Esophagus (tissue), 2 donors: ENCODE measurements around the gene EIF2S1. TPM values are rescaled to one million over a fixed set of nuclear protein-coding genes. Genes with fewer than 3 reads are reported as not detected.
"Not testable (repeated sequence)": the region's sequence is repeated elsewhere in the genome, so short reads cannot be mapped to it uniquely, and the experiment has no call there.

Experiments used
- H3K27ac ChIP-seq, 2 donors: one replicate each; pipeline ENCODE4 v1.5.1; 2013; ENCODE audit warnings: low read depth in 2 of 2, mild to moderate bottlenecking in 2 of 2, inconsistent platforms in 1 of 2, low read length in 1 of 2, moderate library complexity in 1 of 2
- H3K27me3 ChIP-seq, 2 donors: one replicate each; pipeline ENCODE4 v1.6.1; 2013; ENCODE audit warnings: low read length in 2 of 2, control low read depth in 1 of 2, mild to moderate bottlenecking in 1 of 2; ENCODE audit not compliant: insufficient read depth in 2 of 2, control insufficient read depth in 1 of 2
- H3K36me3 ChIP-seq, 2 donors: one replicate each; pipeline ENCODE4 v1.6.1; 2013; ENCODE audit warnings: low read length in 1 of 2; ENCODE audit not compliant: control insufficient read depth in 2 of 2, insufficient read depth in 2 of 2
- H3K4me1 ChIP-seq, 2 donors: one replicate each; pipeline ENCODE4 v1.6.1; 2013; ENCODE audit warnings: low read length in 1 of 2; ENCODE audit not compliant: control insufficient read depth in 2 of 2, insufficient read depth in 2 of 2
- H3K4me3 ChIP-seq, 2 donors: one replicate each; pipeline ENCODE4 v1.5.1; 2013; ENCODE audit warnings: low read length in 2 of 2, mild to moderate bottlenecking in 2 of 2, low read depth in 1 of 2, moderate library complexity in 1 of 2
- H3K9me3 ChIP-seq, 2 donors: one replicate each; pipeline ENCODE4 v1.6.1; 2013; ENCODE audit warnings: mild to moderate bottlenecking in 2 of 2, low read depth in 1 of 2, low read length in 1 of 2, moderate library complexity in 1 of 2; ENCODE audit not compliant: control insufficient read depth in 2 of 2, insufficient read depth in 1 of 2
- WGBS, 2 donors: extraction: QIAGEN DNeasy Blood & Tissue Kit; methylation state at CpG; one replicate each; pipeline ENCODE4 v1.1.7; 2013; 5-methylcytosine and 5-hydroxymethylcytosine counted together
- polyA plus RNA-seq, 2 donors: library from polyadenylated mRNA; stranded (reverse); fragments of 200-250 nt; gene quantifications; one replicate each; pipeline ENCODE4 v1.2.3, GENCODE V29; 2013
- donor health status: healthy with polysubstance abuse.
- donor health status: Bipolar disorder and iron deficiency.

The EIF2S1 gene
- polyA plus RNA-seq: 10 to 100 TPM; 20.4 to 95.9 TPM

DNA sequence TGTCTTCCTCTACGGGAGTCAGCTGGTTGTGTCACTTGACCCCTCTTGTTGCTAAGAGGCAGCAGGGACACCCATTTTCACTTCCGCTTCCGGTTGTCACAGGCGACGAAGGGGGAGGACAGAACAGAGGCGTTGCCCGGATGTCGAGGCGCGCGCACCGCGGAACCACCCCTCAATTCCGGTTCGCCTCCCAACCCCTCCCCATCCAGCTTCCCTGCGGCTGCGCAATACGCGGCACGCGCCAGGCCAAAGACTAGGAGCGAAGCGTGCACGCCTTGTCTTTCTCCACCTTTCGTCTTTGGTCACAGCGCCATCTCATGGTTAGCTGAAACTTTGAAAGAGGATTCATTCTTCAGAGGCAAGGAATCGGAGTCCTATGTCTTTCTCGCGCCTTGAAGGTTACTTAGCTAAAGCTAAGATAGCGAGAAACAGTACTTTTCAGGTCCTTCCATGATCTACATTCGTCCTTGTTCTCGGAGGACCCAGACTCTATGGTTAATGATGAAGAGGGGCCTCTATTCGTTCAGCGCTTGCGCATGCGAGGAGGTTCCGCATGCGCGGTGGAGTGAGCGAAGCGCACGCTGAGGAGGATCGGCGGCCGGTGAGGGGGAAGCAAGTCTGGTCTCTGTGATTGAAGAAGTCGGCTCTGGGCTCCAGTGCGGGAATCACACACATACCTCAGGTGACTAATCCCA is at the start of gene EIF2S1, which contains the start of gene ATP6V1D:
Gene EIF2S1 (plus strand): TSS at position 554 of the 695 bp plus-strand sequence. CDS start 4,440 bp downstream, outside the sequence.
Gene ATP6V1D (minus strand): TSS at position 30 of the 695 bp plus-strand sequence. CDS start 106 bp downstream, outside the sequence.
- Histone ChIP-seq H3K27me3 (no peaks in the 10 kb centered on the region), H3K36me3 (no peaks in the 10 kb centered on the region), H3K4me1 (no peaks in the 10 kb centered on the region), H3K27ac (peak within 1 kb of the TSS; percentile 89 to 94), H3K4me3 (peak within 1 kb of the TSS; percentile 94 to 99), H3K9me3 (no peaks in the 10 kb centered on the region)
- 0% methylated on average over 47 of the region's 47 CpGs for WGBS, 2 donors

DNA sequence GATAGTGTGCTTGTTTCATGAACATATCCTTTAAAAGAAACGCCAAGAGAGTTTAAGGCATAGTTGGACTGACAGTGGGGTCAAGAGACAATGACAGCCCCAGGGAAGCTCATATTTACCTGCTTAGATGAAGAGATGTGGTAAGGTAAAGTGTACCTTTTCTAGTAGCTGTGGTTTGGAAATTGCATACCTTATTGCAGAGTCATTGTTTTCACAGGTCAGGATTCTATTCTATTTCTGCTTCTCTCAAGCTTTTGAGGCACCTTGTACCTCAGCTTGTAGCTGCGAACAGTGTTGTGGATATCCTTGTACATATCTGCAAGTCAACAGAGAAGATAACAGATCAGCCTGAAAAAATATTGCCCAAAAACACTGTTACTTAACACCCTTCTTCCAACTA is 48.3 kb upstream of the EIF2S1 start:
- H3K9me3 ChIP-seq: no peaks in the 10 kb centered on the region
- H3K4me3 ChIP-seq: no peak overlapping the region
- H3K4me1 ChIP-seq: no peaks in the 10 kb centered on the region
- no peaks in the 10 kb centered on the region for H3K36me3 ChIP-seq
- 94 to 97% methylated on average over 2 of the region's 2 CpGs for WGBS, 2 donors
- H3K27ac ChIP-seq: no peak overlapping the region
- H3K27me3 ChIP-seq: no peaks in the 10 kb centered on the region

DNA sequence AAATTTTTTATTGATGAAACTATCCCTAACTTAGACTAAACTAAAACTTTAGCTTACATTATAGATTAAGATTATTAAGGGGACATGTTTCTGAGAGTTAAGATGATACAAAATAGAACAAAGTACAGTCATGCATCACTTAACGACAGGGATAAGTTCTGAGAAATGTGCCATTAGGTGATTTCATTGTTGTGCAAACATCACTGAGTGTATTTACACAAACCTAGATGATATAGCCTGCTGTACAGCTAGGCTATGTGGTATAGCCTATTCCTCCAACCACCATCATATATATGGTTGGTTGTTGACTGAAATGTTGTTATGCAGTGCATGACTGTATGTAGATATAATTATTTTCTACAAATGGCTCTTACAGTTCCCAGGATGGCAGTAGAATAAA is 47.0 kb upstream of the EIF2S1 start:
- Histone ChIP-seq H3K36me3 (no peaks in the 10 kb centered on the region), H3K27ac (no peak overlapping the region), H3K27me3 (no peaks in the 10 kb centered on the region), H3K4me3 (no peak overlapping the region), H3K4me1 (no peaks in the 10 kb centered on the region), H3K9me3 (no peaks in the 10 kb centered on the region)
- 60 to 78% methylated on average over 1 of the region's 1 CpG for WGBS, 2 donors

DNA sequence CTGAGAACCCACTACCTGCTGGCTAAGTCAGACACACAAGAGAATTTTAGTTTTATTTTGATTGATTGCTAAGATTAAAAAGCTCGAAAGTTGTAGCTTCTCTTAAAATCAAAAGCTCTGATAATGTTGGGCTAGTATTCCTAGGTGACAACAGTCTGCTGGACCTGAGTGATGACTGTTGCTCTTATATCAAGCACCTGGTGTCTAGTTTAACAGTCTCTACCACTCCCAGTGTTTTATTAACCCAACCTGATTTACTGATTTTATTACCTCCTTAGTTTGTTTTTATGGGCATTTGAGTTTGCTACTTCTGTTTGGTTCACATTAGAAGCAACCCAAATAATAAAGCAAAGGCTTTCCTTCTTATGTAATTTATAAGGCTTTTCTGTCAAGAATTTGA is 42.3 kb upstream of the EIF2S1 start:
- no peaks in the 10 kb centered on the region for H3K4me1 ChIP-seq
- H3K27ac ChIP-seq: no peak overlapping the region
- peaks cover 2 to 3% of the 10 kb centered on the region in 2 donors for H3K36me3 ChIP-seq
- 59 to 74% methylated on average over 1 of the region's 1 CpG for WGBS, 2 donors
- H3K4me3 ChIP-seq: no peak overlapping the region
- no peaks in the 10 kb centered on the region for H3K9me3 ChIP-seq
- no peaks in the 10 kb centered on the region for H3K27me3 ChIP-seq

DNA sequence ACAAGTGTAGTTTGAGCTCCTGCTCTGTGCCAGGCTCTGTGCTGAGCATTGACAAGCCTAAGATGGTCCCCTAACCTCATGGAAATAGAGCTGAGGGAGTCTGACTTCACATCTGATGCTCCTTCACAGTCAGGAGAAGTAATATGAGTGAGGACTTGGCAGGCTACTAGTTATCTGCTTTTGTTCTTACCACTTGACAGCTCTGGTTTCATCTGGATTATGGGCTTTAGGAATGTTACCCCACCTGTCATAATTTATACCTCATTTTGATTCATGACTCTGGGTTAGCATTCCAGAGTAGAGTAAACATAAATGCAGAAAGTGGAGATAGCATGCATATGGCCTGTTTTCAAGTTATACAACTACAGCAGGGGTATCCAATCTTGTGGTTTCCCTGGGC is 41.0 kb upstream of the EIF2S1 start:
- Histone ChIP-seq H3K36me3 (peaks cover 2 to 3% of the 10 kb centered on the region in 2 donors), H3K4me1 (no peaks in the 10 kb centered on the region), H3K27ac (no peak overlapping the region), H3K9me3 (no peaks in the 10 kb centered on the region), H3K27me3 (no peaks in the 10 kb centered on the region), H3K4me3 (no peak overlapping the region)

DNA sequence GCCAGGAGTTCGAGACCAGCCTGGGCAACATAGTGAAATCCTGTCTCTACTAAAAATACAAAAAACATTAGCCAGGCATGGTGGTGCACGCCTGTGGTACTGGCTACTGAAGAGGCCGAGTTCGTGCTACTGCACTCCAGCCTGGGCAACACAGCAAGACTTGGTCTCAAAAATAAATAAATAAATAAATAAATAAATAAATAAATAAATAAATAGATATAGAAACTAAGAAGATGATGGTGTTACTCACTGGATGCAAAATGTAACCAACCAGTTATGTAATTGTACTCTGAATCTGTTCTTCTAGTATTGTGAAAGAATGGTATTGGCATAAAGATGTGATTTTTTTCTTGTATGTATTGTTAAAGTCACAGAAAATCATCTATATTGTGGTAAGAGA is 30.5 kb upstream of the EIF2S1 start:
- not testable (repeated sequence) for H3K4me1 ChIP-seq, H3K36me3 ChIP-seq, H3K4me3 ChIP-seq, H3K27ac ChIP-seq, H3K9me3 ChIP-seq, H3K27me3 ChIP-seq
- WGBS, 2 donors: 97 to 100% methylated on average over 4 of the region's 4 CpGs

DNA sequence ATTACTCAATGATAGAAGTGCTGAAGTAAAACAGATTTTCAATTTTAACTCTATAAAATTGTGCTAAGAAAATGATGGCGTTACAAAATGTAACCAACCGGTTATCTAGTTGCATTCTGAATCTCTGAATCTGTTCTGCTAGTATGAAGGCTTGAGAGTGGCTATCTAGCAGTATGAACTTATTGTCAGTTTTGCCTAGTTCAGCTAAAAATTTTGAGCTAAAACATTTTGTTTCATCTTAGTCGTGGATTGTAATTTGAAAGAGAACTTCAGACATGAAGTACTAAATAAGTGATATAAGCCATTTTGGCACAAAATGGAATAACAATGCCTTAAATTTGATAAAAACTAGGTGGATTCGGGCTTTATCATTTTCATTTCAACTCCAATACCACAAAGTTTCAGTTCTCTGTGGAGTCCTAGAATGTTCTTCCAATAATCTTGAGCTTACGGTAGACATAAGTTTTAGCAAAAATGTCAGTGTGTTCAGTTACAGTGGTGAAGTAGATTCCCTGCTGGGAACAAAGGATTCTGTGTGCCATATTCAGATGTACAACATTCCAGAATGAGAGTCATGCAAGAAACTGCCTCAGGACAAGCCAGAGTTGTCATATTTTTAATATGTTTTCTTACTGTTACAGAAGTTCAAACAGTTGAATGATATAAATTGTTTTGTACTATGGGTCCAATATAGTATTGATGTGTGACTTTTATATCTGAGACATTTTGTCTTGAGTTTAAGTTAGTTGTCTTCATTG is 28.6 kb upstream of the EIF2S1 start:
- no peaks in the 10 kb centered on the region for H3K9me3 ChIP-seq
- no peak overlapping the region for H3K27ac ChIP-seq
- WGBS, 2 donors: 92% methylated on average over 5 of the region's 5 CpGs
- no peaks in the 10 kb centered on the region for H3K27me3 ChIP-seq
- H3K4me1 ChIP-seq: no peaks in the 10 kb centered on the region
- no peak overlapping the region for H3K4me3 ChIP-seq
- H3K36me3 ChIP-seq: peaks cover 2 to 5% of the 10 kb centered on the region in 2 donors

DNA sequence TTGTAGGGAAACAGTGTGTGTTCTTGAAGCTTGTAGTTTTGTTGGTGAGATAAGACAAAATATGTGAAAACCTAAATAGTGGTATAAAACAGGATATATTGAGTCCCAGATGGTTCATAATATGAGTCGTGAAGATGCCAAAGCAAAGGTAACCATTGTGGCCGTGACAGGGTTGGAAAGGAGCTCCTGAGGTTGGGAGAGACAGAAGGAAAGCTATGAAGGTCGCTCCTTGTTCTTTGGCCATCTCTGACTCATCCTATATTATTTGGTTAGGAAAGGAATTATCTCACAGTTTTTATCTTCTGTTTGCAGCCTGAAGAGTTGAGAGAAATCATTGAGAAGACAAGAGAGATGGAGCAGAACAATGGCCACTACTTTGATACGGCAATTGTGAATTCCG is 27.7 kb upstream of the EIF2S1 start:
- 97 to 98% methylated on average over 5 of the region's 5 CpGs for WGBS, 2 donors
- Histone ChIP-seq H3K4me3 (no peak overlapping the region), H3K36me3 (peaks cover 2 to 9% of the 10 kb centered on the region in 2 donors), H3K9me3 (no peaks in the 10 kb centered on the region), H3K27ac (no peak overlapping the region), H3K4me1 (no peaks in the 10 kb centered on the region), H3K27me3 (no peaks in the 10 kb centered on the region)

DNA sequence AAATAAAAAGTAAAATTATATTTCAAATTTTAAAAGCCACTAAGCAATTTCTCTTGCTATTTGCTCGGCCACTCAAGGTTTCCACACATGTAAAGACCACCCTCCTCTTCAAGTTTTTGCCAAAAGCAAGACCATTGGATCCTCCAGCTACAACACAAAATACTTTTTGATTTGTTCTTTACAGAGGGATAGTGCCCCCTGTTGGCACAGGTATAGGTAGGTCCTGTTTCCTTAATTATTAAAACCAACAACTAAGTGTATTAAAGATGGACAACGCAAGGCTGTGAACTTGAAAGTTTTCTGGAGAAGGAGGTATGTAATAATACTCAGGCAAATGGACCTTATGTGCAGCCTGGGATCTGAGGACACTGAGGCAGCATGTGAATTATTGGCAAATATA is 24.3 kb upstream of the EIF2S1 start:
- Histone ChIP-seq H3K36me3 (peaks cover 2 to 12% of the 10 kb centered on the region in 2 donors), H3K4me1 (no peaks in the 10 kb centered on the region), H3K27me3 (no peaks in the 10 kb centered on the region), H3K27ac (no peak overlapping the region), H3K4me3 (no peak overlapping the region), H3K9me3 (no peaks in the 10 kb centered on the region)
- WGBS, 2 donors: 93 to 96% methylated on average over 2 of the region's 2 CpGs

DNA sequence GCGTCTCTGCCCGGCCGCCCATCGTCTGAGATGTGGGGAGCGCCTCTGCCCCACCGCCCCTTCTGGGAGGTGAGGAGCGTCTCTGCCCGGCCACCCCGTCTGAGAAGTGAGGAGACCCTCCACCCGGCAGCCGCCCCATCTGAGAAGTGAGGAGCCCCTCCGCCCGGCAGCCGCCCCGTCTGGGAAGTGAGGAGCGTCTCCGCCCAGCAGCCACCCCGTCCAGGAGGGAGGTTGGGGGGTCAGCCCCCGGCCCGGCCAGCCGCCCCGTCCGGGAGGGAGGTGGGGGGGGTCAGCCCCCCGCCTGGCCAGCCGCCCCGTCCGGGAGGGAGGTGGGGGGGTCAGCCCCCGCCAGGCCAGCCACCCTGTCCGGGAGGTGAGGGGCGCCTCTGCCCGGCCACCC is 18.9 kb upstream of the EIF2S1 start:
- not testable (repeated sequence) for H3K36me3 ChIP-seq, H3K9me3 ChIP-seq, H3K27me3 ChIP-seq, H3K4me3 ChIP-seq, H3K27ac ChIP-seq, H3K4me1 ChIP-seq
- WGBS, 2 donors: 96 to 97% methylated on average over 29 to 31 of the region's 31 CpGs
